Endothelial cell (in vitro differentiated cells): ENCODE results near the gene MDM4. TPM values are rescaled to one million over a fixed set of nuclear protein-coding genes. Genes with fewer than 3 reads are reported as not detected.
A peak's percentile ranks its signal among the peaks of the same experiment; 100 is the strongest.

Experiments used
- DNase-seq: peaks from one replicate; pipeline ENCODE4 v3.0.0; 2021; ENCODE audit warnings: low spot score
- H3K27ac Mint-ChIP-seq: one replicate; pipeline ENCODE4 v1.8.0; 2021; ENCODE audit warnings: mixed read lengths, inconsistent platforms; ENCODE audit not compliant: unreplicated experiment
- H3K27me3 Mint-ChIP-seq: one replicate; pipeline ENCODE4 v1.8.0; 2021; ENCODE audit warnings: mild to moderate bottlenecking, moderate library complexity, mixed read lengths, inconsistent platforms; ENCODE audit not compliant: unreplicated experiment
- H3K36me3 Mint-ChIP-seq: one replicate; pipeline ENCODE4 v1.8.0; 2021; ENCODE audit warnings: mild to moderate bottlenecking, low read depth, mixed read lengths, inconsistent platforms; ENCODE audit not compliant: unreplicated experiment
- H3K4me1 Mint-ChIP-seq: one replicate; pipeline ENCODE4 v1.8.0; 2021; ENCODE audit warnings: mild to moderate bottlenecking, mixed read lengths, inconsistent platforms; ENCODE audit not compliant: unreplicated experiment
- H3K4me3 Mint-ChIP-seq: one replicate; pipeline ENCODE4 v1.8.0; 2021; ENCODE audit warnings: mild to moderate bottlenecking, mixed read lengths, inconsistent platforms; ENCODE audit not compliant: unreplicated experiment
- H3K9me3 Mint-ChIP-seq: one replicate; pipeline ENCODE4 v1.8.0; 2021; ENCODE audit warnings: mixed read lengths, inconsistent platforms; ENCODE audit not compliant: unreplicated experiment
- total RNA-seq: library from RNA; stranded (reverse); fragmentation: NEBNext Ultra II Directional; extraction: Animal tissue kit (Norgen Biotek cat#: 25700); gene quantifications from one replicate; pipeline ENCODE4 v1.2.1, GENCODE V29; 2021; ENCODE audit not compliant: unreplicated experiment
- TF ChIP-seq, protein P1 (sequence below): fragments of 200-600 bp; sonication (generic); IDR thresholded peaks from one replicate; pipeline ENCODE4 v1.5.0; 2021; ENCODE audit warnings: antibody characterized with exemption; ENCODE audit not compliant: unreplicated experiment

The MDM4 gene
- total RNA-seq, 1 donor from 2014 or later: 57.8 TPM

DNA sequence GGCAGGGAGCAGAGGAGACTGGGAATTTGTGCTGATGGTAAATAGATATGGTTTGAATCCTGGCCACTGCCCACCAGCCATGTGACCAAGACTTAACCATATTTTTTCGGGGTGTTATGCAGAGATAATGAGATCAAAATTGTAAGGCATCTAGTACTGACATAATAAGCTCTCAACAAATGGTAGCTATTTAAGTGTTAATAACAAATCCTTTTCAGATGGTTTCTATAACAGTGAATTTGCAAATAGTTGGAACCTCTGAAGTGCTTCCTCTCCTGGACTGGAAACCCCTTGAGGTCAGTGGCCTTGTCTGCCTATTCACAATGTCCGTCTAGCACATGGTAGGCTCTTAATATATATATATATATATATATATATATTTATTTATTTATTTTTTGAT lies 64.7 kb downstream of the MDM4 start:
- DNase-seq: no peak
- peaks cover 1% of the 10 kb centered on the region for H3K27me3 Mint-ChIP-seq
- H3K4me1 Mint-ChIP-seq: peaks cover 22% of the 10 kb centered on the region
- no peak overlapping the region for H3K4me3 Mint-ChIP-seq
- no peaks in the 10 kb centered on the region for H3K36me3 Mint-ChIP-seq
- H3K27ac Mint-ChIP-seq: no peak overlapping the region
- TF ChIP-seq, protein P1, sequence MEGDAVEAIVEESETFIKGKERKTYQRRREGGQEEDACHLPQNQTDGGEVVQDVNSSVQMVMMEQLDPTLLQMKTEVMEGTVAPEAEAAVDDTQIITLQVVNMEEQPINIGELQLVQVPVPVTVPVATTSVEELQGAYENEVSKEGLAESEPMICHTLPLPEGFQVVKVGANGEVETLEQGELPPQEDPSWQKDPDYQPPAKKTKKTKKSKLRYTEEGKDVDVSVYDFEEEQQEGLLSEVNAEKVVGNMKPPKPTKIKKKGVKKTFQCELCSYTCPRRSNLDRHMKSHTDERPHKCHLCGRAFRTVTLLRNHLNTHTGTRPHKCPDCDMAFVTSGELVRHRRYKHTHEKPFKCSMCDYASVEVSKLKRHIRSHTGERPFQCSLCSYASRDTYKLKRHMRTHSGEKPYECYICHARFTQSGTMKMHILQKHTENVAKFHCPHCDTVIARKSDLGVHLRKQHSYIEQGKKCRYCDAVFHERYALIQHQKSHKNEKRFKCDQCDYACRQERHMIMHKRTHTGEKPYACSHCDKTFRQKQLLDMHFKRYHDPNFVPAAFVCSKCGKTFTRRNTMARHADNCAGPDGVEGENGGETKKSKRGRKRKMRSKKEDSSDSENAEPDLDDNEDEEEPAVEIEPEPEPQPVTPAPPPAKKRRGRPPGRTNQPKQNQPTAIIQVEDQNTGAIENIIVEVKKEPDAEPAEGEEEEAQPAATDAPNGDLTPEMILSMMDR: no peak
- H3K9me3 Mint-ChIP-seq: no peaks in the 10 kb centered on the region

DNA sequence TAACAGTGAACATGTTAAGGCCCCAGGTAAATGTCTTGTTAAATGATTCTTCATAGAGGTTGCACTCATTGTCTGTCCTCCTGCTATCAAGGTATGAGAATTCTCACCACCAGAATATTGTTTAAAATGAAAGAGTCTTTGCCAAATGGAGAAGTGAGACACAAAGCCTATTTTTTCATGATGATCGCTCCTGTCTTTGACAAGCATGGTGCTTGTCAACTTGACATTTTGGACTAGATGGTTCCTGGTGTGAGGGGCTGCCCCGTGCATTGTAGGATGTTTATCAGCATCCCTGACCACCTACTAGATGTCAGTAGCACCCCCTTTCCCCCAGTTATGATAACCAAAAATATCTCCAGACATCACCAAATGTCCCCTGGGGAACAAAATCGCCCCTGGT lies 65.6 kb downstream of the MDM4 start:
- TF ChIP-seq, protein P1: no peak
- Mint-ChIP-seq H3K27me3 (peaks cover 1% of the 10 kb centered on the region), H3K9me3 (no peaks in the 10 kb centered on the region), H3K4me3 (no peak overlapping the region), H3K4me1 (peaks cover 15% of the 10 kb centered on the region), H3K27ac (no peak overlapping the region), H3K36me3 (no peaks in the 10 kb centered on the region)
- DNase-seq: no peak

DNA sequence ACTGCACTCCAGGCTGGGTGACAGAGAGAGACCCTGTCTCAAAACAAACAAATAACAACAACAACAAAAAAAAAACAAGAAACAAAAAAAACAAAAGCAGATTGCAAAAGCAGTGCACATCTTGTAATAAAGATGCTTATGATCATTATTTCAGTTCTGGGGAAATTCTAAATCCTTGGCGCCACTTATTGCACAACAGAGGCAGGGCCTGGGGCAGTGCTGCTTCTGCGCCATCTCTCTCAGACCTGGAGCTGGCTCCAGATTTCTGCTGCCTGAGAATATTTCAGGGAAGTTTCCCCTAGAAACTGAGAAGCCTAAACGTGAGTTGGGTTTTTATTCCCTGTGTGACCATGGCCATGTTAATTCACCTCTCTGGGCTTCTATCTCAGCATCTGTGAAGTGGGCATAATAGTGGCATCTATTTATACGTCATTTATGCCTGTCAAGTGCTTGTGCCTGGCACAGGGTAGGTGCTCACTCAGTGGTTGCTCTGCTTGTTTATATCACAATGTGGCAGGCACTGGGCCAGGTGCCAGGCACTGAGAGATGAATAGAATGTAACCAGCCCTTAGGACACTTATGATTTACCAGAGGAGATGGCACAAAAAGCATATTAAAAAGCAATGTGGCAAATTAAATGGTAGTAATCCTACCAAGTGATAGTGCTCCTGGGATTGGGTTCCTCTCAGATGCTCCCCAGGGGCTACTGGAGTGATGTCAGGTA lies 67.9 kb downstream of the MDM4 start:
- H3K9me3 Mint-ChIP-seq: no peaks in the 10 kb centered on the region
- no peaks in the 10 kb centered on the region for H3K36me3 Mint-ChIP-seq
- H3K4me1 Mint-ChIP-seq: peaks cover 12% of the 10 kb centered on the region
- H3K4me3 Mint-ChIP-seq: no peak overlapping the region
- H3K27ac Mint-ChIP-seq: no peak overlapping the region
- DNase-seq: no peak
- TF ChIP-seq, protein P1: no peak
- peaks cover 3% of the 10 kb centered on the region for H3K27me3 Mint-ChIP-seq

DNA sequence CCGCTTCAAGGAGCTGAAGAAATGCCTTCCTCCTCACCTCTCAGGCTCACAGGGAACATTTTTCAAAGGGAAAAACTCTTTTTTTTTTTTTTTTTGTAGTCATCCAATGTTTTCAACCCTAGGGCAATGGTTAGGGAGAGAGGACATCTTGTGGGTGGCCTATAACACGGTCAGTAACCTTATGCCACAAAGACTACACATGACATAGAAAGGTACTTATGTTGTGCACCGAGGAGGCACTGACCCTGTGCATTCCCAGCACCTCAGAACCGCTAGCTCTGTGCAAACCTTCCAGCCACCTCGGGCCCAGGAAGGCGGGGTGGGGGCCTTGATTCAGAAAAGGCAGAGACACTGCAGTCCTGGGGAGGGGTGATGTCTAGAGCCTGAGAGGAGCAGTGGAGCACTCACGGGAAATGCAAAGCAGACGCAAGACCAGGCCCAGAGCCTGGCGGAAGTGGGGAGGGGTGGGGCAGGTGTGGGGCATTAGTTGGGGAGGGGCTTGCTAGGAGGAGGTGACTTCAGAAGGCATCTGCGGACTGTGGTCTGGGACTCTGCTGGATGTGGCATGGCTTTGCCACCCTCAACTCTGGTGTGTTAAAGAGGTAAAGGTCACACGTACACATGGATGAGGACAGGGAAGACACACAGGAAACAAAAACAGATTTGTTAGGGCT lies 68.6 kb downstream of the MDM4 start:
- Mint-ChIP-seq H3K9me3 (no peaks in the 10 kb centered on the region), H3K36me3 (no peaks in the 10 kb centered on the region), H3K27me3 (peaks cover 3% of the 10 kb centered on the region), H3K4me3 (no peak overlapping the region), H3K4me1 (peaks cover 12% of the 10 kb centered on the region), H3K27ac (no peak overlapping the region)
- TF ChIP-seq, protein P1: no peak
- no peak for DNase-seq

DNA sequence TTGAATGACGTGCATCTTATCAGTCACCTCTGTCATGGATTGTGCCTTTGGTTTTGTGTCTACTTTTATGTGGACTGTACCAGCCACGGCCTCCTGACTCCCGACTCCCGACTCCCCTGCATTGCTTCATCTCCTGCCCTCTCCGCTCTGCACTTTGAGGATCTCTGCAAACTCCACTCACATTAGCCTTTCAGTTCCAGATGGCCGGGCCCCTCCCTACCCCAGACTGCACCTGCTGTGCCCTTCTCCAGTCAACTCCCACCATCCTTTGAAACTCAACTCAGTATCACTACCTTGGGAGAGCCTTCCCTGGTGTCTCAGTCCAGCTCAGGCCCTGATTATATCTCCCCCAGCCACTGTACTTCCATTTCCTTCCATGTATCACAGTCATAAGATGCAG lies 71.4 kb downstream of the MDM4 start:
- no peaks in the 10 kb centered on the region for H3K9me3 Mint-ChIP-seq
- H3K27ac Mint-ChIP-seq: no peak overlapping the region
- peaks cover 3% of the 10 kb centered on the region for H3K27me3 Mint-ChIP-seq
- TF ChIP-seq, protein P1: no peak
- H3K4me1 Mint-ChIP-seq: peaks cover 7% of the 10 kb centered on the region
- no peak for DNase-seq
- peak overlapping the region; percentile 16 for H3K4me3 Mint-ChIP-seq
- H3K36me3 Mint-ChIP-seq: no peaks in the 10 kb centered on the region
